ENCODE data around the gene ACTMAP.
A peak's percentile ranks its signal among the peaks of the same experiment; 100 is the strongest.

ACTMAP gene

GRCh38 chr19:40717880-40718773 is 32.1 kb downstream of the ACTMAP start:
- no peak for DNase-seq

GRCh38 chr19:40717325-40717879 is 32.9 kb downstream of the ACTMAP start:
- DNase-seq, result no peak

- peak; percentile 90 to 97 for DNase-seq
These were observed 33.6 kb downstream of the ACTMAP start, which contains the start of the genes COQ8B and ITPKC for GRCh38 chr19:40716482-40717324. TSS of gene COQ8B (minus strand) at chr19:40716886. CDS start at chr19:40714632, 2,254 bp downstream. TSS of gene ITPKC (plus strand) at chr19:40717112. CDS start at chr19:40717136, 24 bp downstream.

GRCh38 chr19:40716031-40716481 is 34.2 kb downstream of the ACTMAP start:
- no peak for DNase-seq

GRCh38 chr19:40714441-40715299 is 35.6 kb downstream of the ACTMAP start:
- peak; percentile 89 to 91 for DNase-seq

- no peak for DNase-seq
These were observed 36.3 kb downstream of the ACTMAP start for GRCh38 chr19:40713939-40714338.

GRCh38 chr19:40709817-40710216 is 40.5 kb downstream of the ACTMAP start:
- no peak for DNase-seq

GRCh38 chr19:40707615-40708014 is 42.7 kb downstream of the ACTMAP start:
- DNase-seq, result no peak

- no peak for DNase-seq
These were observed 44.2 kb downstream of the ACTMAP start for GRCh38 chr19:40705950-40706619.

- no peak for DNase-seq
These were observed 45.0 kb downstream of the ACTMAP start for GRCh38 chr19:40705362-40705651.

GRCh38 chr19:40704491-40705361 is 45.6 kb downstream of the ACTMAP start:
- no peak for DNase-seq

GRCh38 chr19:40703029-40703755 is 47.1 kb downstream of the ACTMAP start:
- DNase-seq, result no peak

- DNase-seq, result no peak
These were observed 47.8 kb downstream of the ACTMAP start for GRCh38 chr19:40702337-40703012.

- no peak for DNase-seq
These were observed 48.5 kb downstream of the ACTMAP start for GRCh38 chr19:40701758-40702157.

- no peak for DNase-seq
These were observed 50.2 kb downstream of the ACTMAP start for GRCh38 chr19:40700083-40700482.

- DNase-seq, result no peak
These were observed 53.3 kb downstream of the ACTMAP start for GRCh38 chr19:40697007-40697406.

GRCh38 chr19:40695881-40696280 is 54.4 kb downstream of the ACTMAP start:
- DNase-seq, result no peak

GRCh38 chr19:40693896-40694295 is 56.4 kb downstream of the ACTMAP start:
- DNase-seq, result no peak

GRCh38 chr19:40693150-40693788 is 57.0 kb downstream of the ACTMAP start:
- DNase-seq, result no peak
